NCI-H2196 (cell line): Measurements from ENCODE around the gene OR52N5.

ENCODE experiments used
- DNase-seq: peaks from one replicate; lab custom pipeline; 2025; ENCODE audit not compliant: unreplicated experiment; lab: John Stamatoyannopoulos, UW

The OR52N5 gene

DNA sequence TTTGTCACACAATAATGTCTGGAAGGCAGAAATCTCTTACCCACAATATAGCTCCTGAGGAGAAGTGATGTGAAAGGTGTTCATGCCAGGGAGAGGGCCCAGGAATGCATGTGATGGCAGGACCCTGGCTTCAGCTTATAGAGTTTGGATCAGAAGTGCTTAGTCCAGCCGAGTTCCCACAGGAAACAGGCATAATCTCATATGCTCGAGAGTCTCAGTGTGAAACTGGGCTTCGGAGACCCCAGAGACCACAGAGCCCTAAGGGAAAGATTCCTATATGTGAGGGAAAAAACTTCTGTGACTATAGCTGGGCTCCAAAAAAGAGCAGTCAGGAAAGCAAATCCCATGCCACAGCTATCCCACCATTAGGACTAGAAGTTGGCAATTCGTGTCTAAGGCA, at the start of gene OR52N5:
Gene OR52N5, minus strand, starts transcription at position 101 of the 400 bp plus-strand sequence. CDS start 4,721 bp downstream, outside the sequence.
- no peak for DNase-seq

DNA sequence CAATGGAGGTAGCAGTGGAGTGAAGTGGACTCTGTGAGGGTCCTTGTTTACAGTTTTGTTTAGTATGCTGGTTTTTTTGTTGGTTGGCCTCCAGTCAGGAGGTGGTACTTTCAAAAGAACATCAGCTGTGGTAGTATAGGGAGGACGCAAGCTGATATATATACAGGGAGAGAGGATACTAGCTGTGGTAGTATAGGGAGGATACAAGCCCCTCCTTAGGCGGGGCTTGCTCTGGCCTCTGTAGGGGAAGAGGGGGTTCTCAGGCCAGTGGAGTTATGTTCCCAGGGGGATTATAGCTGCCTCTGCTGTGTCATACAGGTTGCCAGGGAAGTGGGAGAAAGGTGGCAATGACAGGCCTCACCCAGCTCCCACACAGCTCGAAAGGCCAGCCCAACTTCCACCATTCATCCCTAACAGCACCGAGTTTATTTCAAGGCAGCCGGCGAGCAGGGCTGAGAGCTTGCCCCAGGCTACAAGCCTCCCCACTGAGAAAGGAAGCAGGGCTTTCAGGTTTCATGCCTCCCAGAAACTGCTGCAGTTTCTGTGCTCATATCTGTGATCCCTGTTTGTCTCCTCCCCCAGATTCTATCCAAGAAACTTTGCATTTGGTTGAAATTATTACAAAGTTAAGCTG, 48.2 kb upstream of the OR52N5 start:
- DNase-seq = no peak

DNA sequence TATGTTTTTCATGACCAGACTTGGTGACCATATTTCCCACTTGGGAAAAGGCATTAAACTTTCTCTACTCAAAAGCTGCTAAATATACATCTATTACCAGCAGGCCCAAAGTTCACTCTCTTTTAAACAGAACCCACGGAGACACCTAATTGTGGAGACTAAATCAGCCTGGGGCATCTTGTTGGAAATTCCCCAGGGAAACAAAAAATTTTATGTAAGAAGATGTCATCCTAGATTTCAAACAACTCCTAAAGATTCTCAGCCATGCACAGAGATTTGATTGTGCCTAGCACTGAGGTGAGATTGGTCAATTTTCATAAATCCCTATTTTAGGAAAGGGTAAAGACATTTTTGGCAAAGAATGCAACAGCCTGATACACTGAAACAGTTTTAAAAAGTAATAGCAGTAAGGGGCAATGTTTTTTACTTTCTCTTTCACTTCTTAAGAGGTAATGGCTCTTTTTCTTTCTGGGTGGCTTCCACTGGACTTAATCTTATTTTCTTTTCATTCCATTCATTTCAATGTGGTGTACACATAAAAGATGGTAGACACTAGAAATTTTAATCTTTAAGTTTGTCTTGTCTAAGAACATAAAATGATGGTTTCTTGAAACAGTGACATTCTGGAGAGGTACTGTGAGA, 35.2 kb upstream of the OR52N5 start:
- DNase-seq = no peak

DNA sequence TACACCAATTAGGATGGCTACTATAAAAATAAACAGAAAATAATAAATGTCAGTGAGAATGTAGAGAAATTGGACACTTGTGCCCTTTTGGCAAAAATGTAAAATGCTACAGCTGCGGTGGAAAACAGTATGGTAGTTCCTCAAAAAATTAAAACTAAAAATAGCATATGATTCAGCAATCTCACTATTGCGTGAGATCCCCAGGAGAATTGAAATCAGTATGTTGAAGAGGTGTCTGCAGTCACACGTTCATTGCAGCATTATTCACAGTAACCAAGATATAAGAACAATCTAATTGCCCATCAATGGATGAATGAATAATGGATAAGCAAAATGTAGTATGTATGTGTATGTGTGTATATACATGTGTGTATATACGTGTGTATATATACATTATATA, 32.4 kb upstream of the OR52N5 start:
- no peak for DNase-seq

DNA sequence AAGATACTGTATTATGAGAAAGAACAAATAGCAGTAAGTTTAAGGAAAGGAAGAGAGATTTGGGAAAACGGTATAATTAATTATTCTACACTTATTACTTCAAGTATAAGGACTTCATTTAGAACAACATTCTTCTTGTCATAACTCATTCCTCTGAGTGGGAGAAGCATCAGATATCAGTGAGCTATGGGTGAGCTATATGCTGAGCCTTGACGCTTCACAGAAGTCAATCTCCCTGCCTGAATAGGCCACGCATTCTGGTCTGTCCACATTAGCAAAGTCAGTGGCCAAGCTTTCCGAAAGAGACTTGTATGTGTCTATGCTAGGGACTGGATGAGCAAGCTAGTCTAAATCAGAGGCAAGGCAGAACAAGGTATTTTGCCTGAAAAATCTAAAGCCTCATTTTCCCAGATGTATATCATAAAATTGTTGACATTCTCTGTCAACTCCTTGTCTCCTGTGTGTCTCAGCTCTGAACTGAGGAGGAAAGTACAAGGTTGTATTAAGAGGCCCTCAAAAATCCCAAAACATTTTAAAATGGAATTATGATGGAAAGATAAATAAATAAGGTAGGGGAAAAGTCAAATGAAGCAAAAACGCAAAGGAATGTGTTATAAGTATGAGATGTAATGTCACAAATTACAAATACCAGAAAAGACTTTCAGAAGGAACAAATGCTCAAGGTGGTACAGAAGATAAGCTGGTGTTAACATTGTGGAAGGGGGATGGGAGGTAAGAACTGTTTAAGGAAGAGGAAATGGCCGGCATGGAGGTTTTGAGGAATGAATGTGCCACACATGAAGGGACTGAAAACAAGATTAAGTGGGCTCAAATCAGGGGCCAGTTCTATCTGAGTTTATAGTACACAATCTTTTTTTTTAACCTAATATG, 27.0 kb upstream of the OR52N5 start:
- DNase-seq = no peak

DNA sequence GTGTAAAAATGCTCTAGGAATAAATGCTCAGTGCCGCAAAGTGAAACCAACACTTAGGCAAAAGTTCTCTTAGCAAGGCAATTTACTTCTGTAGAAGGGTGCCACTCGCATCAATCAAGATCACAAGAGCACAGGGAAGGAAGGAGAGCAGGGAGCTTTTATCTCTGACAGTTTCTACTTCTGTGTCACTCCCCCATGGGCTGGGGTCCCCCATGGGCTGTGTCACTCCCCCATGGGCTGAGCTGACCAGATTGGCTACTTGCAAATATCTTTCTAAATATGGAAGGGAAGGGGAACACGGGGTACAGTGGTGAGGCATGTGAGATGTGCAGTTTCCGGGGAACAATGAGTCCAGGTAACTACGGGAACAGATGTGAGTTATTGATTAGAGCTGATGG, 26.0 kb upstream of the OR52N5 start:
- DNase-seq = no peak

DNA sequence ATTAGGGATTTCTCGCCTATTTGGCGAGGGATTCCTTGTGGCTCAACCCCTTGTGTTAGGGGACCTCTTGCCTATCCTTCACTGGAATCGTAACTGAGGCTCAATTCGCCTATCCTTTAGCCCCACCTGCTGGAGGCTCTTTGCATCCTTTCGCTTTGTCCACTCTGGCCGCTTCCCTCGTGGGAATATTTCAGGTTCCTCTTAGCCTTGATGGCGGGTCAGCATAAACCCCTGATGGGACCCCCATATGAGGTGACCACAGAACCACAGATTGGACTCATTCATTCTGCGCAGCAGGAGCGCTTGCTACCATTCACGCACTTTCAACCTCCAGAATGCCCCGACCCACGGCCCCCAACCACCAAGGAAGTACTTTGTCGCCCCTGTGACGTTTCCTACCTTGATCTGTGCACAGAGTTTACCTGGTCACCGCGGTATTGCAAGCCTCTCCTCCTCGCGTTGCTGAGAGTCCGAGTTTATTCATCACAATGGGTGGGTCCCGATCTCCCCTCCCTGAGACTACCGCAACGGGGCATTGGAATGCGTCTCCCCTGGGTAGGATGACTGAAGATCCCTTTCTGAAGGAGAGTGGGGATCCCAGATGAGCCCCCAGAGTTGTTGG, 25.5 kb upstream of the OR52N5 start, which contains the start of gene OR52N2:
Gene OR52N2, plus strand, starts transcription at position 425 of the 622 bp plus-strand sequence. CDS start 11,412 bp downstream, outside the sequence.
- peak; percentile 41 for DNase-seq

DNA sequence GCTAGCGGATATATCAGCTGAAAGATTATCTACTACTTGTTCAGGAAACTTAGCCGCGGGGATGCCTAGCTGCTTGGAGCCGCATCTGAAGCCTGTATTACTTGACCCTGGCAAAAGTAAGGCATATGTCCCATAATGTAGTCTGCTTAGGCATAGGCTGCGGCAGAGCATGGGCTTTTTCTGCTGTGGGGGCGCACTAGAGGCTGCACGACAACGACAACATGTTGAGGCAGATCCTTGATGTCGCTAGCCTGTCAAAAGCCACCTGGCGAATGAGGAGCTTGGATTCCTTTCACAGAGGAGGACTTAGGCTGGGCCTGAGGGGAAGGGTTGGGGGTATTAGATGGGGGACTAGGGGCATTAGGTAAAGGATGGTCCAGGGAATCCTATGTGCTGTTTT, 24.4 kb upstream of the OR52N5 start:
- no peak for DNase-seq

DNA sequence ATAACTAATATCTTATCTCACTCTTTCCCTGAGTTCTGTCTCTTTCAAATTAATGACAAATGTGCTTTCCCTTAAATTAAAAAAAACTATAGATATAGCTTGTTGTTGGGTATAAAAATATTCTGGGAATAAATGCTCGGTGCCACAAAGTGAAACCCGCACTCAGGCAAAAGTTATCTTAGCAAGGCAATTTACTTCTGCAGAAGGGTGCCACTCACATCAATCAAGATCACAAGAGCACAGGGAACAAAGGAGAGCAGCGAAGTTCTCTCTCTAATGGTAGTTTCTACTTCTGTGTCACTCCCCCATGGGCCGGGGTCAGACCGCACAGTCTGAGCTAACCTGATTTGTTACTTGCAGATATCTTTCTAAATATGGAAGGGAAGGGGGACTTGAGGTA, 20.8 kb upstream of the OR52N5 start:
- no peak for DNase-seq

DNA sequence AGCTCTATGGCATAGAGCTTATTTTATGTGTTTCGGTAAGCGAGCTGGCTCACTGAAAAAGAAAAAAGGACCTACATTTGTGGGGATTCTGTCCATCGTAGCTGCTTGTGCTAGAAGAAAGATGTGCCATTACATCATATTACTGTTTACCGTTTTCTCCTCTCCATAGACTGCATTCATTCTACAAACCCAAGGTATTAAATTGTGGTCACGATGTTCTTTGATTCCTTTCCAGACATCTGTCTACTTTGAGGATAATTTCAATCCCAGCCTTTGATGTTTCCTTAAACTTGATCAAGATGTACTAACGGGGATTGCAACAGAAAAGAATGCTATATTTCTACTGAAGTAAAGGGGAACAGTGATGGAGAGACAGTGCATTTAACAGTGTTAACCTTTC, 13.4 kb upstream of the OR52N5 start:
- DNase-seq = no peak

DNA sequence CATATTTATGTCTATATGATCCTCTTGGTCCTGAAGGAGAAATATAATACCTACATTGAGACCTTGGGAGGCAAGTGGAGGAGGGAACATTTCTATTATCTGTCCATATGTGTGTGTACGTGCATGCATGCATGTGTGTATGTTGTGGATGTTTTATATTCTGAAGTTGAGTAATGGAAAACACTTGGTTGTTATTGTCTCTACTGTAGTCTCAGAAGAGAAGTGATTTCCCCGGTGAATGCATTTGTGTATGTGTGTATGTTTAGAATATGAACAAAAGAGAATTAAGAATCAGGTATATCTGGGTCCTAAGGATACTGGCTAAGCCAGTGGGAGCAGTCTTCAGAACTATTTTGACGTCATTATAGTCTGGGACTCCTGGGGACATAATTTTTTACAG, 8.0 kb upstream of the OR52N5 start, which contains the start of gene OR52N1:
Gene OR52N1, minus strand, starts transcription at position 101 of the 400 bp plus-strand sequence. CDS start 2,449 bp downstream, outside the sequence.
- DNase-seq = no peak

DNA sequence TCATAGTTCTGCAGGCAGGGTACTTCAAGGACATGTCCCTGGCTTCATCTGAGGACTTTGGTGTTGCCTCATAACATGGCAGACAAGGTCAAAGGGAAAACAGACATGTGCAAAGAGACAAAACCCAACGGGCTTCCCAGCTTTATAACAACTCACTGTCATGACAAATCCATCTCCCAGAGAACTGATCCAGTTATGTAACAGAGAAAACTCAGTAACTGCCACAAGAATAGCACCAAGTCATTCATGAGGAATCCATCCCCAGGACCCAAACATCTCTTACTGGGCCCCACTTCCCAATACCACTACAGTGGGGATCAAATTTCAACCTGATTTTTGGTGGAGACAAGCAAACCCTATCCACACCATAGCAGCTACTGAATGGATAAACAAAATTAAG, 16.1 kb downstream of the OR52N5 start:
- DNase-seq = no peak

DNA sequence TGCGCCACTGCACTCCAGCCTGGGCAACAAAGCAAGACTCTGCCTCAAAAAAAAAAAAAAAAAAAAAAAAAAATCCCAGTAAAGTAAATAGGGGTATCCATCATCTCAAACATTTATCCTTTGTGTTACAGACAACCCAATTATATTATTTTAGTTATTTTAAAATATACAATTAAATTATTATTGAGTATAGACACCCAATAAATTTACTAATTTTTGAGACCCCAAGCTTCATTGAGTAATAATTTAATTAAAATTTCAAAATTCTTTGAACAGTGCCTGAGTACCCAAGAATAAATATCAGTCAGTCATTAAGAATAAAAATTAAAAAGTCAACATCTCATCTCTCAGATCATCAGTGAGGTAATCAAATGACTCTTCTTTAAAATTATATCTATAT, 29.2 kb downstream of the OR52N5 start, which contains the start of gene OR52N4:
Gene OR52N4, plus strand, starts transcription at position 301 of the 400 bp plus-strand sequence. CDS start 498 bp downstream, outside the sequence.
- DNase-seq = no peak

DNA sequence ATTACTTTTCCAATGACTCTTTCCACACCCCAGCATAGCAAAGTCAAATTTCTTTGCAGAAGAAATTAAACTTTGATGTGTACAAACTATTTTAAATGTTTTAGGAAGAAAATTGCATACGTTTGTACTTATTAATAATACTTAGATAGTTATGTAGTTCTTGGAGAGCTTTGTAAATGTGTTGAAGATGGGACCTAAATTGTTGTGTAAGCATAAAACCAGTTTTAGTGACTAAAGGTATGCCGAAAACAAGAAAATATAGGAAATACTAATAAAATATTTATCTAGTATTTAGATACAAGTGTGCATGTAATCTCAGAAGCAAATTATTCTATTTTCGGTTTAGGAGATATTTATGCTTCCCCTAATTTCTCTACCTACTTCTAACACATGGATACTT, 33.3 kb downstream of the OR52N5 start:
- no peak for DNase-seq

DNA sequence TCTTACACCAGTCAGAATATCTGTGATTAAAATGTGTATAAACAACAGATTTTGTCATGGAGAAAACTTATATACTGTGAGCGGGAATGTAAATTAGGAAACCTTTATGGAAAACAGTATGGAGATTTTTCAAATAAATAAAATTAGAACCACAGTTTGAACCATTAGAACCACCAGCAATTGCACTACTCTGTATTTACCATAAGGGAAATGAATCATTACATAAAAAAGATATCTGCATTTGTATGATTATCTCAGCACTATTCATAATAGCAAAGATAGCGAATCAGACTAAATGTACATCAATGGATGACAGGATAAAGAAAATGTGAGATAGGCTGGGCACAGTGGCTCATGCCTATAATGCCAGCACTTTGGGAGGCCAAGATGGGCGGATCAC, 36.5 kb downstream of the OR52N5 start:
- no peak for DNase-seq

DNA sequence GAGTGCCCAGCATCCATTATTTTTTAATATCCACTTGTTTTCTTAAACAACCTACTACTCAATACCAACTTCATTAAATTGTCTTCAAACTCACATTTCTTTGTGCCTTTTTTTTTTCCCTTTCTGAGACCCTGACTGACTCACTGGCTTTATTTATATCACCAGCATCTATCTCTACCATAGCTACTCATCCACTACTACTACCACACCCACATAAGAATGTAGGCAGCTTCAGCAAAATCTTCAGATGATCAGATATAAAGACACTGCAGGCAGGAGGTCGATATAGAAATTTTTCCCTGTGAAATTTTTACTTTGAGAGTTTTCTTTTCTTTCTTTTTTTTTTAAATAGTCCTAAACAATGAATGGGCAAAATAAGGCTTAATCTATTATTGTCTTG, 44.7 kb downstream of the OR52N5 start:
- DNase-seq = no peak

DNA sequence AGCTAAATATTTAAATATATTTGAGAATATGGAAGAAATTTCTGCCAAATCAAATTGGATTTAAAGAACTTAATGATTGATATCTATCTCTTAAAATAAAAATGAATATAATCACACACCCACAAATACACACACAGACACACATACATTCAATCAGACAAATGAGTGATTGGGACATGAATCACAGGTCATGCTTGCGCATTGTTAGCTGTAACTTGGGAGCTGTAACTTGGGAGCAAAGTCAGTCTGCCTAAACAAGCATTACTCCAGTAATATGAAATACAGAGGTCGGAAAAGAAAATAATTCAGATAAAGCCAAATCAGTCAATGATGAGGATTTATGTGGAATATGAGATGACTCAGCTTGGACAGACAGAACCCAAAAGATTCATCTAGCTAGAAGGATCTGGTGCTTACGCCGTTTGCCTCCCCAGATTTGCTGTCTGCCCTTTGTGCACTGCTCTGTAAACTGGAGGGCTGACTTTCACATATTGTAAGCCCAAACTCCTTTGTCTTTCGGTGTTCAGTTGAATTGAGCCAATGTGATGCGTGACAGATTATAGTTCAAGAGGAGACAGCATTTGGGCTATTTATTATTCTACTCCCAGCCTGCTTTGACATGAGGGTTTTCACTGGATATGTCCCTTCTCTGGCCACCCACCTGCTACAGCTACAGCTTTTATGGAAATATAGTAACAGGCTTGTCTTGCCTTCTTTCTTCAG, 45.3 kb downstream of the OR52N5 start:
- no peak for DNase-seq

DNA sequence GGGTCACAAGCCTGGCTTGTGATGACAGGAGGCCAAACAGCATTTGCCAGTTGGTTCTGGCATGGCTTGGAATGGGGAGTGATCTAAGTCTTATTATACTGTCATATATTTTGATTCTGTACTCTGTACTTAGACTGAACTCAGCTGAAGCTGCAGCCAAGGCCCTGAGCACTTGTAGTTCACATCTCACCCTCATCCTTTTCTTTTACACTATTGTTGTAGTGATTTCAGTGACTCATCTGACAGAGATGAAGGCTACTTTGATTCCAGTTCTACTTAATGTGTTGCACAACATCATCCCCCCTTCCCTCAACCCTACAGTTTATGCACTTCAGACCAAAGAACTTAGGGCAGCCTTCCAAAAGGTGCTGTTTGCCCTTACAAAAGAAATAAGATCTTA, 46.1 kb downstream of the OR52N5 start:
- no peak for DNase-seq

DNA sequence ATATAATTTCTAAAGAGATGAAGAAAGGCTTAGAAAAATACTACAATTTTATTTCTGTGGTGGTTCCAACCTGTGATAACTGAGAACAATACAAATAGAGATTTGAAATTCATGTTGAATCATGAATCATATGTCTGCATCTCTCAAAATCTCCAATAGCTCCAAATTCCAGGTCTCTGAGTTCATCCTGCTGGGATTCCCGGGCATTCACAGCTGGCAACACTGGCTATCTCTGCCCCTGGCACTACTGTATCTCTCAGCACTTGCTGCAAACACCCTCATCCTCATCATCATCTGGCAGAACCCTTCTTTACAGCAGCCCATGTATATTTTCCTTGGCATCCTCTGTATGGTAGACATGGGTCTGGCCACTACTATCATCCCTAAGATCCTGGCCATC, 46.8 kb downstream of the OR52N5 start, which contains the start of gene OR56B1:
Gene OR56B1, plus strand, starts transcription at position 53 of the 400 bp plus-strand sequence. Its CDS starts 69 bp downstream, at position 122.
- DNase-seq = no peak

DNA sequence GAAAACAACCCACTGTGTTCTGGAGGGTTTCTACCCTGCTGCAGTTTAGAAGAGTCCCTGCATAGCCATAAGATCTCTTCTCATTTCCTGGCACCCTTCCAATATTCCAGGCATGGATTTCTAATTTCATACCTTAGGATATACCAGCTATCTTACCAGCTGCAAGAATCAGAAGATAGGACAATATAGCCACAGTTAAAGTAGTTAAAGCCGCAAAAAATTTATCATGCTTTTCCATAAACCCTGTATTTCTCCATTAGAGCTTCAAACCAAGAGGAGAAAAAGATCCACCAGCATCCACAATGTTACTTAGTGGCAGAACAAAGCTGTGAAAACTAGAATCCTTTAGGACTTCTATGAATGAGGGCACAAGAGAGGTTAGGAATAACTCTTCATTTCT, 55.5 kb downstream of the OR52N5 start:
- no peak for DNase-seq
